HuH-7 (cell line): Measurements from ENCODE around the gene XIRP2.

Experiments
- DNase-seq: peaks from one replicate; pipeline ENCODE4 v3.0.0; 2011; ENCODE audit warnings: low spot score

The XIRP2 gene

GRCh38 chr2:167134381-167135072 is 246.2 kb downstream of the XIRP2 start:
- no peak for DNase-seq

GRCh38 chr2:167135706-167136105 is 247.4 kb downstream of the XIRP2 start:
- no peak for DNase-seq

- no peak for DNase-seq
Observed at GRCh38 chr2:167136879-167137596, 248.8 kb downstream of the XIRP2 start.

- DNase-seq, result no peak
Observed at GRCh38 chr2:167140330-167140729, 252.1 kb downstream of the XIRP2 start.

GRCh38 chr2:167140767-167141166 is 252.5 kb downstream of the XIRP2 start:
- DNase-seq, result no peak

GRCh38 chr2:167142554-167142953 is 254.3 kb downstream of the XIRP2 start:
- no peak for DNase-seq

GRCh38 chr2:167144179-167144898 is 256.1 kb downstream of the XIRP2 start:
- DNase-seq, result no peak

- peak; percentile 63 for DNase-seq
Observed at GRCh38 chr2:167147271-167147941, 259.1 kb downstream of the XIRP2 start.

GRCh38 chr2:167151894-167152293 is 263.6 kb downstream of the XIRP2 start:
- no peak for DNase-seq

- no peak for DNase-seq
Observed at GRCh38 chr2:167157523-167157922, 269.2 kb downstream of the XIRP2 start.

- DNase-seq, result no peak
Observed at GRCh38 chr2:167177196-167177595, 288.9 kb downstream of the XIRP2 start.

- DNase-seq, result no peak
Observed at GRCh38 chr2:167181134-167181533, 292.9 kb downstream of the XIRP2 start.

- DNase-seq, result no peak
Observed at GRCh38 chr2:167181688-167182087, 293.4 kb downstream of the XIRP2 start.

- DNase-seq, result no peak
Observed at GRCh38 chr2:167182403-167182802, 294.1 kb downstream of the XIRP2 start.

GRCh38 chr2:167183931-167184330 is 295.7 kb downstream of the XIRP2 start:
- DNase-seq, result no peak

- no peak for DNase-seq
Observed at GRCh38 chr2:167186465-167186864, 298.2 kb downstream of the XIRP2 start.

- no peak for DNase-seq
Observed at GRCh38 chr2:167187049-167187727, 298.9 kb downstream of the XIRP2 start.

GRCh38 chr2:167187978-167188967 is 300.0 kb downstream of the XIRP2 start:
- DNase-seq, result no peak

- DNase-seq, result no peak
Observed at GRCh38 chr2:167190053-167190452, 301.8 kb downstream of the XIRP2 start.

- no peak for DNase-seq
Observed at GRCh38 chr2:167191588-167191987, 303.3 kb downstream of the XIRP2 start.

GRCh38 chr2:167192833-167193232 is 304.6 kb downstream of the XIRP2 start:
- no peak for DNase-seq
